Right atrium auricular region (tissue), 2 donors: ENCODE measurements around the gene PKIB. TPM values are rescaled to one million over a fixed set of nuclear protein-coding genes. Genes with fewer than 3 reads are reported as not detected.

Experiments
- DNase-seq: peaks from one replicate; pipeline ENCODE4 v3.0.0-alpha.2; 2019; ENCODE audit warnings: low spot score
- H3K27ac ChIP-seq, 2 donors: fragments of 200-600 bp; sonication (generic); 1 replicate in 1 of 2; 2 replicates in 1 of 2; pipeline ENCODE4 v1.5.1; 2016 to 2019
- H3K27me3 ChIP-seq, 2 donors: fragments of 200-600 bp; sonication (generic); one replicate each; pipeline versions ENCODE4 v1.5.1 to v1.6.0; 2017 to 2019
- H3K36me3 ChIP-seq: fragments of 200-600 bp; sonication (generic); one replicate; pipeline ENCODE4 v1.5.1; 2016
- H3K4me1 ChIP-seq, 2 donors: fragments of 200-600 bp; sonication (generic); one replicate each; pipeline versions ENCODE4 v1.5.1 to v1.6.0; 2017 to 2019
- H3K4me3 ChIP-seq, 2 donors: fragments of 200-600 bp; sonication (generic); 1 replicate in 1 of 2; 2 replicates in 1 of 2; pipeline ENCODE4 v1.5.1; 2017 to 2019; ENCODE audit warnings: mild to moderate bottlenecking in 1 of 2, moderate library complexity in 1 of 2
- H3K9me3 ChIP-seq, 2 donors: fragments of 200-600 bp; sonication (generic); one replicate each; pipeline ENCODE4 v1.5.1; 2019
- CTCF ChIP-seq, 2 donors: fragments of 200-600 bp; sonication (generic); IDR thresholded peaks; one replicate each; pipeline ENCODE4 v1.5.1; 2019; ENCODE audit warnings: antibody characterized with exemption in 2 of 2
- total RNA-seq, 2 donors: library from RNA; depleted of rRNA; stranded (reverse); fragments of >200 nt; gene quantifications; one replicate each; pipeline ENCODE4 v1.1.0, GENCODE V29; 2016

PKIB gene
- total RNA-seq, 2 donors from 2014 or later, result not detected

GRCh38 chr6:122710908-122711635, 100.9 kb downstream of the PKIB start:
- H3K27ac ChIP-seq, result no peak overlapping the region
- no peaks in the 10 kb centered on the region for H3K4me1 ChIP-seq
- no peaks in the 10 kb centered on the region for H3K9me3 ChIP-seq
- no peaks in the 10 kb centered on the region for H3K27me3 ChIP-seq
- no peaks in the 10 kb centered on the region for H3K36me3 ChIP-seq
- H3K4me3 ChIP-seq, result no peak overlapping the region
- TF ChIP-seq CTCF (IDR thresholded peaks at IDR 0.05), result no peak
- no peak for DNase-seq

DNA sequence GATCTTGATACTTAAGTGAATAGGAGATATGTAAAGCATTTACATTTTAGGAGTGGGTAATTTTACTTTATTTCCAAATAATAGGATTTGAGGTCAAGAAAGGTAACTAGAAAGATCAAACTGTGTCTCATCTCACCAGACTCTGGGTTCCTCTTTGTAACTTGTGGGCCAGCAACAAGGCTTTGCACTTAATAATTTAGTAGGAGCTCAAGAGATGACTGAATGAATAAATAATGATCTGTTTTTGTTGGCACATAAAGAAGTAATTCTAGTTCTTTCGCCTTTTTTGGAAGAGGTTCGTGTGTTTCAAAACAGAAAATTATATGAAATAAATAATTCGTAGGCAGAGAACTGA, 101.9 kb downstream of the PKIB start:
- no peak for TF ChIP-seq CTCF (IDR thresholded peaks at IDR 0.05)
- no peak overlapping the region for H3K27ac ChIP-seq
- DNase-seq, result no peak
- H3K9me3 ChIP-seq, result no peaks in the 10 kb centered on the region
- H3K27me3 ChIP-seq, result no peaks in the 10 kb centered on the region
- H3K4me3 ChIP-seq, result no peak overlapping the region
- H3K4me1 ChIP-seq, result no peaks in the 10 kb centered on the region
- no peaks in the 10 kb centered on the region for H3K36me3 ChIP-seq

GRCh38 chr6:122712448-122713137, 102.4 kb downstream of the PKIB start:
- Histone ChIP-seq H3K36me3 (no peaks in the 10 kb centered on the region), H3K27me3 (no peaks in the 10 kb centered on the region), H3K9me3 (no peaks in the 10 kb centered on the region), H3K4me1 (no peaks in the 10 kb centered on the region), H3K27ac (no peak overlapping the region), H3K4me3 (no peak overlapping the region)
- DNase-seq, result no peak
- no peak for TF ChIP-seq CTCF (IDR thresholded peaks at IDR 0.05)

DNA sequence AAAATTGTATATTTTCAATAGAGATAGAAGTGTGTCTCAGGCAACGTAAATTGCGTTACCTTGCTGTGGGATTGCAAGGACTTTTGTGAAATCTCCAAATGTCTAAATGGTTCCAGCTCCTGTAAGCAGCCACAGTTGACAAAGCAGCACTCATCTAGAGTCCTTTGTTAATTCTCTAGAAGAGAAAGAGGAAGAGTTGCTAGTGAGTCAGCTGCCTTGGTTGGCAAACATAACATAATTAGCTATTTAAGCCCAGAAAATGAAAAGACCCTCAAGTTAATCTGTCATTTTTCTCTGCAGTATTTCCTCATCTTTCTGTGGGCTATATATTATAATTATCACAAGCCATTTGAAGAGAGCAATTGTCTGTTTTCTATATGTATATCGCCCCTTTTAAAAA, 102.9 kb downstream of the PKIB start:
- Histone ChIP-seq H3K9me3 (no peaks in the 10 kb centered on the region), H3K27ac (no peak overlapping the region), H3K4me1 (no peaks in the 10 kb centered on the region), H3K36me3 (no peaks in the 10 kb centered on the region), H3K4me3 (no peak overlapping the region), H3K27me3 (no peaks in the 10 kb centered on the region)
- DNase-seq, result no peak
- no peak for TF ChIP-seq CTCF (IDR thresholded peaks at IDR 0.05)

DNA sequence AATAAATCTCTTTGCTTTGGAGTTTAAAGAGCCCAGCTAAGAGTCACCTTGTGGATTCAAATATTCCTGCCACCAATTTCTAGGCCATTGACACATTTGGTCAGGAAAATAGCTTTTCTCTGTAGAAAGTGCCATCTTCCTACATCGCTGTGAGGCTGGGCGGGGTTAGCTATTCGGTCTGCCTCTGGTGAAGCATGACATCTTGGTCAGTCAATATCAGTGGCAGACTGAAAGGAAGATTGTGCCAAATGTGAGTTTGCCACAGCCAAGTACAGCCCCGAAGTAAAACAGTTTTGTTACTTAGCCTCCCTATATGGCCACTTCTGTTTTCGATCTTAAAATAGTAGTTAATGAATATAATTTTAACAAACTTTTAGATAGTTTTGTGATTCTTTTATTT, 103.9 kb downstream of the PKIB start:
- Histone ChIP-seq H3K27ac (no peak overlapping the region), H3K9me3 (no peaks in the 10 kb centered on the region), H3K27me3 (no peaks in the 10 kb centered on the region), H3K4me3 (no peak overlapping the region), H3K4me1 (no peaks in the 10 kb centered on the region), H3K36me3 (no peaks in the 10 kb centered on the region)
- no peak for DNase-seq
- no peak for TF ChIP-seq CTCF (IDR thresholded peaks at IDR 0.05)
